HL-60 (cell line): ENCODE results near the gene NR0B2.

Experiments
- CTCF ChIP-seq: IDR thresholded peaks from one replicate; pipeline ENCODE4 v1.5.1; 2011; ENCODE audit warnings: low read length, control low read depth, inconsistent platforms; ENCODE audit not compliant: insufficient read depth
- POLR2AphosphoS5 ChIP-seq: IDR thresholded peaks from 2 replicates; pipeline ENCODE4 v1.6.1; 2012; ENCODE audit warnings: low read depth
- REST ChIP-seq: IDR thresholded peaks from 2 replicates; pipeline ENCODE4 v1.6.1; 2012; ENCODE audit warnings: low read depth; ENCODE audit not compliant: insufficient replicate concordance

- no peak for TF ChIP-seq CTCF
- no peak for TF ChIP-seq POLR2AphosphoS5
- TF ChIP-seq REST = no peak
These were observed 32.0 kb upstream of the NR0B2 start for GRCh38 chr1:26945728-26946127.
